ENCODE results near the gene PPFIA1.
A peak's percentile ranks its signal among the peaks of the same experiment; 100 is the strongest.
"Not testable (repeated sequence)": the region's sequence is repeated elsewhere in the genome, so short reads cannot be mapped to it uniquely, and the experiment has no call there.

PPFIA1 gene

GRCh38 chr11:70359451-70360205 is 89.1 kb downstream of the PPFIA1 start:
- no peak for DNase-seq (ENCODE audit: low spot score)

- no peak for DNase-seq (ENCODE audit: low spot score)
Observed at GRCh38 chr11:70360211-70360610, 89.7 kb downstream of the PPFIA1 start.

- no peak for DNase-seq (ENCODE audit: low spot score)
Observed at GRCh38 chr11:70364178-70364577, 93.7 kb downstream of the PPFIA1 start.

GRCh38 chr11:70364745-70365543 is 94.5 kb downstream of the PPFIA1 start:
- DNase-seq (ENCODE audit: low spot score) = no peak

- DNase-seq (ENCODE audit: low spot score) = no peak
Observed at GRCh38 chr11:70365544-70365927, 95.0 kb downstream of the PPFIA1 start.

GRCh38 chr11:70367071-70367470 is 96.6 kb downstream of the PPFIA1 start:
- no peak for DNase-seq (ENCODE audit: low spot score)

- no peak for DNase-seq (ENCODE audit: low spot score)
Observed at GRCh38 chr11:70368961-70369360, 98.5 kb downstream of the PPFIA1 start.

GRCh38 chr11:70371241-70371640 is 100.8 kb downstream of the PPFIA1 start:
- no peak for DNase-seq (ENCODE audit: low spot score)

GRCh38 chr11:70372076-70372475 is 101.6 kb downstream of the PPFIA1 start:
- DNase-seq (ENCODE audit: low spot score) = no peak

- DNase-seq (ENCODE audit: low spot score) = no peak
Observed at GRCh38 chr11:70376621-70377020, 106.1 kb downstream of the PPFIA1 start.

- DNase-seq (ENCODE audit: low spot score) = no peak
Observed at GRCh38 chr11:70377645-70378044, 107.2 kb downstream of the PPFIA1 start.

GRCh38 chr11:70378506-70379134 is 108.1 kb downstream of the PPFIA1 start:
- DNase-seq (ENCODE audit: low spot score) = no peak

GRCh38 chr11:70381350-70381749 is 110.9 kb downstream of the PPFIA1 start:
- DNase-seq (ENCODE audit: low spot score) = no peak

- peak; percentile 77 for DNase-seq (ENCODE audit: low spot score)
Observed at GRCh38 chr11:70381872-70382861, 111.7 kb downstream of the PPFIA1 start.

- no peak for DNase-seq (ENCODE audit: low spot score)
Observed at GRCh38 chr11:70383664-70384565, 113.4 kb downstream of the PPFIA1 start.

GRCh38 chr11:70384566-70385152 is 114.2 kb downstream of the PPFIA1 start:
- no peak for DNase-seq (ENCODE audit: low spot score)

- no peak for DNase-seq (ENCODE audit: low spot score)
Observed at GRCh38 chr11:70387564-70387963, 117.1 kb downstream of the PPFIA1 start.

- no peak for DNase-seq (ENCODE audit: low spot score)
Observed at GRCh38 chr11:70389201-70389600, 118.7 kb downstream of the PPFIA1 start.

GRCh38 chr11:70390882-70391281 is 120.4 kb downstream of the PPFIA1 start:
- DNase-seq (ENCODE audit: low spot score) = not testable (repeated sequence)

All from GM03348 (cell line).